Psoas muscle (tissue), 8 donors: Measurements from ENCODE around the gene PRND. TPM values are rescaled to one million over a fixed set of nuclear protein-coding genes. Genes with fewer than 3 reads are reported as not detected.
"Not testable (repeated sequence)": the region's sequence is repeated elsewhere in the genome, so short reads cannot be mapped to it uniquely, and the experiment has no call there.

Source experiments
- ATAC-seq, 4 donors: fragments of 200-7000 bp; cut with Tn5 transposase; one replicate each; pipeline ENCODE4 v1.9.1; 2020; ENCODE audit warnings: moderate library complexity in 3 of 4, mild to moderate bottlenecking in 2 of 4
- DNase-seq, 2 donors: peaks; one replicate each; pipeline ENCODE4 v3.0.0-alpha.2; 2020
- H3K27ac ChIP-seq: fragments of 200-600 bp; one replicate; pipeline ENCODE4 v1.8.0; 2022
- H3K27me3 ChIP-seq, 3 donors: fragments of 200-600 bp in 1 of 3; one replicate each; pipeline versions ENCODE4 v1.6.1 to v1.8.0; 2013 to 2022; ENCODE audit warnings: low read length in 2 of 3, mild to moderate bottlenecking in 2 of 3, moderate library complexity in 1 of 3; ENCODE audit not compliant: insufficient read depth in 3 of 3
- H3K36me3 ChIP-seq, 2 donors: fragments of 200-600 bp in 1 of 2; one replicate each; pipeline versions ENCODE4 v1.6.1 to v1.8.0; 2013 to 2022; ENCODE audit warnings: low read depth in 1 of 2, mild to moderate bottlenecking in 1 of 2, moderate library complexity in 1 of 2; ENCODE audit not compliant: insufficient read depth in 1 of 2
- H3K4me1 ChIP-seq: fragments of 200-600 bp; one replicate; pipeline ENCODE4 v1.8.0; 2022
- H3K4me3 ChIP-seq: fragments of 200-600 bp; one replicate; pipeline ENCODE4 v1.8.0; 2022; ENCODE audit warnings: mild to moderate bottlenecking
- H3K9me3 ChIP-seq: fragments of 200-600 bp; one replicate; pipeline ENCODE4 v1.8.0; 2022
- CTCF ChIP-seq: fragments of 200-600 bp; IDR thresholded peaks from one replicate; pipeline ENCODE4 v1.8.0; 2022; ENCODE audit warnings: antibody characterized with exemption
- WGBS, 3 donors: extraction: QIAGEN DNeasy Blood & Tissue Kit; methylation state at CpG; one replicate each; pipeline versions ENCODE4 v1.1.6 to v1.1.7; 2013; 5-methylcytosine and 5-hydroxymethylcytosine counted together
- intact Hi-C, 2 donors: fragments of 100-400 bp; cut with DNase I; formaldehyde crosslinking; loops; one replicate each; pipeline versions ENCODE4 v1.11.0 to v1.14.2; 2022
- polyA plus RNA-seq, 3 donors: library from polyadenylated mRNA; stranded (reverse); fragments of 200-250 nt; gene quantifications; one replicate each; pipeline ENCODE4 v1.2.3, GENCODE V29; 2013
- total RNA-seq, 4 donors: library from RNA; stranded (reverse); fragmentation: NEBNext Ultra II Directional in 2 of 4; extraction: Animal tissue kit (Norgen Biotek cat#: 25700) in 2 of 4; gene quantifications; one replicate each; pipeline versions ENCODE4 v1.2.1 to v1.2.4, GENCODE V29; 2021 to 2023
- donor health status: healthy with polysubstance abuse.
- donor health status: DM: no; HTN: no; CAD: no; lungs with moderate emphysema.
- donor health status: Bipolar disorder and iron deficiency.
- donor health status: healthy.
- donor health status: DM: yes; HTN: yes; CAD: no.
- donor health status: DM: no; HTN: no; CAD: no.
- donor health status: DM: no; HTN: no; CAD: no.
- donor health status: DM: yes; HTN: yes; CAD: no.

The PRND gene
- total and polyA plus RNA-seq, 7 donors, result not detected

GRCh38 chr20:4749326-4749725, 27.6 kb downstream of the PRND start:
- TF ChIP-seq CTCF, result no peak
- H3K27me3 ChIP-seq, result peaks cover 0 to 3% (median 3%) of the 10 kb centered on the region in 3 donors
- H3K4me1 ChIP-seq, result no peaks in the 10 kb centered on the region
- DNase-seq, result no peak
- H3K36me3 ChIP-seq, result no peaks in the 10 kb centered on the region
- no peak overlapping the region for H3K27ac ChIP-seq
- intact Hi-C loops, result no loop called here
- no peak overlapping the region for H3K4me3 ChIP-seq
- ATAC-seq, result no peak
- WGBS, 3 donors, result 68 to 73% (median 69%) methylated on average over 4 of the region's 4 CpGs
- H3K9me3 ChIP-seq, result peaks cover 6% of the 10 kb centered on the region

GRCh38 chr20:4750381-4750780, 28.7 kb downstream of the PRND start:
- DNase-seq (no peak), ATAC-seq (no peak)
- WGBS, 3 donors, result 58% methylated on average over 4 of the region's 4 CpGs
- Histone ChIP-seq H3K4me1 (no peaks in the 10 kb centered on the region), H3K9me3 (peaks cover 6% of the 10 kb centered on the region), H3K27me3 (peaks cover 0 to 3% (median 3%) of the 10 kb centered on the region in 3 donors), H3K27ac (no peak overlapping the region), H3K36me3 (no peaks in the 10 kb centered on the region), H3K4me3 (no peak overlapping the region)
- intact Hi-C loops, result no loop called here
- no peak for TF ChIP-seq CTCF

- H3K27me3 ChIP-seq, H3K36me3 ChIP-seq, H3K4me3 ChIP-seq, H3K9me3 ChIP-seq, H3K4me1 ChIP-seq, ATAC-seq, DNase-seq, H3K27ac ChIP-seq, intact Hi-C loops: not testable (repeated sequence)
- WGBS, 3 donors, result 60 to 71% (median 67%) methylated on average over 16 of the region's 16 CpGs
Observed at GRCh38 chr20:4759100-4759884, 37.6 kb downstream of the PRND start.

GRCh38 chr20:4763261-4763660, 41.6 kb downstream of the PRND start:
- no peaks in the 10 kb centered on the region for H3K9me3 ChIP-seq
- no peak for TF ChIP-seq CTCF
- DNase-seq (no peak), ATAC-seq (no peak)
- peaks cover 6% of the 10 kb centered on the region for H3K4me1 ChIP-seq
- intact Hi-C loops, result no loop called here
- WGBS, 3 donors, result 83 to 92% (median 85%) methylated on average over 10 of the region's 10 CpGs
- H3K27ac ChIP-seq, result no peak overlapping the region
- peaks cover 0 to 9% (median 0%) of the 10 kb centered on the region in 3 donors for H3K27me3 ChIP-seq
- H3K36me3 ChIP-seq, result no peaks in the 10 kb centered on the region
- no peak overlapping the region for H3K4me3 ChIP-seq

GRCh38 chr20:4763723-4764510, 42.2 kb downstream of the PRND start:
- no peak for TF ChIP-seq CTCF
- intact Hi-C loops, result no loop called here
- no peak overlapping the region for H3K27ac ChIP-seq
- no peaks in the 10 kb centered on the region for H3K36me3 ChIP-seq
- ATAC-seq (no peak), DNase-seq (no peak)
- no peak overlapping the region for H3K4me3 ChIP-seq
- peaks cover 6% of the 10 kb centered on the region for H3K4me1 ChIP-seq
- 56 to 74% (median 61%) methylated on average over 3 of the region's 3 CpGs for WGBS, 3 donors
- H3K27me3 ChIP-seq, result peaks cover 0 to 9% (median 0%) of the 10 kb centered on the region in 3 donors
- H3K9me3 ChIP-seq, result no peaks in the 10 kb centered on the region
